GM20000 (cell line): ENCODE results near the gene UBAC2.
"Not testable (repeated sequence)": the region's sequence is repeated elsewhere in the genome, so short reads cannot be mapped to it uniquely, and the experiment has no call there.

ENCODE experiments used
- DNase-seq: peaks from one replicate; pipeline ENCODE4 v3.0.0; 2012; ENCODE audit warnings: low spot score
- TF ChIP-seq, protein P1 (sequence below): IDR thresholded peaks from 2 replicates; pipeline ENCODE4 v1.5.1; 2012; ENCODE audit warnings: mild to moderate bottlenecking, control low read depth; ENCODE audit errors: extremely low read depth, missing control alignments

Gene UBAC2

DNA sequence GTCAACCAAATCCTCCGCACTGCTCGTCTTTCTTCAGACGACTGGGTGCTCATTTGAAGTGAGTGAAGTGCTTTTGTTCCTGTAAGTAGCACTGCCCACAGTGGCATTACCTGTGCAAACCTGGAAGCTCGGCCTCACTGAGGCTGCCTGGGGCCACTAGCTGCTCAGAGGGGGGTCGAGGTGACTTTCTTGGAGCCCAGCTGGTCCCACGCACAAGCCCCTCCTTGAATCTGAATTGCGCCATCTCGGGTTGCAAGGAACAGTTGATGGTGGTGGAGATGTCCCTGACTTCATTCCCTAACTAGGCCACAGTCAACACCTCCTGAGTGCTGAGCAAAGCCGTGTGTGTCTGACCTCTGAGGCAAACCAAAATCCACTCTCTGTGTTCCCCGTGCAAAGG, 185.8 kb downstream of the UBAC2 start:
- TF ChIP-seq, protein P1, sequence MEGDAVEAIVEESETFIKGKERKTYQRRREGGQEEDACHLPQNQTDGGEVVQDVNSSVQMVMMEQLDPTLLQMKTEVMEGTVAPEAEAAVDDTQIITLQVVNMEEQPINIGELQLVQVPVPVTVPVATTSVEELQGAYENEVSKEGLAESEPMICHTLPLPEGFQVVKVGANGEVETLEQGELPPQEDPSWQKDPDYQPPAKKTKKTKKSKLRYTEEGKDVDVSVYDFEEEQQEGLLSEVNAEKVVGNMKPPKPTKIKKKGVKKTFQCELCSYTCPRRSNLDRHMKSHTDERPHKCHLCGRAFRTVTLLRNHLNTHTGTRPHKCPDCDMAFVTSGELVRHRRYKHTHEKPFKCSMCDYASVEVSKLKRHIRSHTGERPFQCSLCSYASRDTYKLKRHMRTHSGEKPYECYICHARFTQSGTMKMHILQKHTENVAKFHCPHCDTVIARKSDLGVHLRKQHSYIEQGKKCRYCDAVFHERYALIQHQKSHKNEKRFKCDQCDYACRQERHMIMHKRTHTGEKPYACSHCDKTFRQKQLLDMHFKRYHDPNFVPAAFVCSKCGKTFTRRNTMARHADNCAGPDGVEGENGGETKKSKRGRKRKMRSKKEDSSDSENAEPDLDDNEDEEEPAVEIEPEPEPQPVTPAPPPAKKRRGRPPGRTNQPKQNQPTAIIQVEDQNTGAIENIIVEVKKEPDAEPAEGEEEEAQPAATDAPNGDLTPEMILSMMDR: no peak
- DNase-seq: no peak

DNA sequence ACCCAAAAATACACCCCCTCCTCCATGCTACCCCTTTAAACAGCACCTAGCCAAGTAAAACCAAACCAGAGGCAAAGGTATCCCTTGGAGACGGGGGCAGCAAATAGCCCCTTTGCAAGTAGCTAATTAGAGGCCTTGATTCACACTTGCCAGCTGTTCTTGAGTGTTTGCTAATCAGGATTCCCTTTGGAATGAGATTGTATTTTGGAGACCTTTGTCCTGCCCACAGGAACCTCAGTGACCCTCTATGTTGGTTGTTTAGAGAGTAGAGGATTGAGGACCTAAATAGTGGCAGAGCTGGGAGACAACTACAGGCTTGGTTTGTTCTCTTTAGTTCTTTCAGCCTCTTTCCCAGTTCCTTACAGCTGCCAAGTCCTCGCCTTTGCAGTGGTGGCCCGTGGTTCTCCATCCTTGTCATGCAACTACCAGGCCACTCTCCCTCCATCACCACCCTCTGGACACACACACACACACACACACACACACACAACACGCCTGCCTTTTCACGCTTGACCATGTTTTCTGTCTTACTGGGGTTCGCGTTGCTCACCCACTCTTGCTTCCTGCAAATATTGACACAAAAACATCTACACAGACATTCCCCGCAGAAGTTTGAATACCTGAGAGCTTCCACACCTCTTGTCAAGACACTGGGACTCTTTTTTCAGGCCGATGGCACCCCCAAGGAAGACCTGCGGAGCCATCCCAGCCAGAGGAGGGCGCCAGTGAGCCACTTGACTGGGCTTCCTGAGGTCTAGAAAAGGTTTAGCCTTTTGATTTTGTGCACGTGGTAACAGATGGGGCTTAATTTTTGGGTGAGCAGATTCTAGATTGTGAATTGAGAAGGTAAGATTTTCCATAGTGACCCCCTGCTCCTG, 186.5 kb downstream of the UBAC2 start:
- TF ChIP-seq, protein P1: peak; percentile 85
- peak; percentile 81 for DNase-seq

DNA sequence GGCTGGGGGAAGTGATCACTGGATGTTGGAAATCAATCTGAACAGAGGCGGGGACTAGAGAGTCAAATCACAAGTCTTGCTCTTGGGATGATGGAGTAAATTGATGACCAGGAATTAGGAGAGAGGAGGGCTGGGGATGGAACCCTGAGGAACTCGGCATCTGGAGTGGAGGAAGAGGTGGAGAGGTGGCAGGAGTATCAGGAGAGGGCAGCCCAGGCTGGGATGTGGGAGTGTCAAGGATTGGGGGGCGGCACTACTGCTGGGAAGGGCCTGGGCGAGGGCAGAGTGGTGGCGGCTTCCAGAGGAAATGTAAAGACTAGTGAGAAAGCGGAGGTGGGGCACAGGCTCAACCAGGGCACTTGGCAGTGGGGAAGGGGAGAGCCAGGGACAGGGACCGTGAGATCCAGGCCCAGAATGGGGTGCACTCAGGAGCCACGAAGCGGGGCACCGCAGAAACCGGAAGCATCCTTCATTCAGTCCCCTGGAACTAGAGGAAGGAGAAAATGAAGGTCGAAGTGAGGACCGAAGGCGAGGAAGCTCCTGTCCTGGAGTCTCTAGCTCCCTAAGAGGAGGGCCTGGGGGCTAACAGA, 187.8 kb downstream of the UBAC2 start:
- TF ChIP-seq, protein P1: no peak
- DNase-seq: no peak

DNA sequence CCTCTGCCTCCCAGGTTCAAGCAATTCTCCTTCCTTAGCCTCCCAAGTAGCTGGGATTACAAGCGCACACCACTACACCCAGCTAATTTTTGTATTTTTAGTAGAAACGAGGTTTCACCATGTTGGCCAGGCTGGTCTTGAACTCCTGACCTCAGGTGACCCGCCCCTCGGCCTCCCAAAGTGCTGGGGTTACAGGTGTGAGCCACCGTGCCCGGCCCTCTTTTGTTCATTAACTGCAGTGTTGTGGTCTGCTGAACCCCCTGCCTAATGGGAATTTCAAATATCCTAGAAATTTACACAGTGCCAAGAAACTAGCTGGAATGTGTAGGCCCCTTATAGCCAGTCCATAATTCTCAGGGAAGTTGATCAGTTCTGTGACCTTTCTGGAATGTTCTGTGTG, 188.4 kb downstream of the UBAC2 start:
- not testable (repeated sequence) for DNase-seq

DNA sequence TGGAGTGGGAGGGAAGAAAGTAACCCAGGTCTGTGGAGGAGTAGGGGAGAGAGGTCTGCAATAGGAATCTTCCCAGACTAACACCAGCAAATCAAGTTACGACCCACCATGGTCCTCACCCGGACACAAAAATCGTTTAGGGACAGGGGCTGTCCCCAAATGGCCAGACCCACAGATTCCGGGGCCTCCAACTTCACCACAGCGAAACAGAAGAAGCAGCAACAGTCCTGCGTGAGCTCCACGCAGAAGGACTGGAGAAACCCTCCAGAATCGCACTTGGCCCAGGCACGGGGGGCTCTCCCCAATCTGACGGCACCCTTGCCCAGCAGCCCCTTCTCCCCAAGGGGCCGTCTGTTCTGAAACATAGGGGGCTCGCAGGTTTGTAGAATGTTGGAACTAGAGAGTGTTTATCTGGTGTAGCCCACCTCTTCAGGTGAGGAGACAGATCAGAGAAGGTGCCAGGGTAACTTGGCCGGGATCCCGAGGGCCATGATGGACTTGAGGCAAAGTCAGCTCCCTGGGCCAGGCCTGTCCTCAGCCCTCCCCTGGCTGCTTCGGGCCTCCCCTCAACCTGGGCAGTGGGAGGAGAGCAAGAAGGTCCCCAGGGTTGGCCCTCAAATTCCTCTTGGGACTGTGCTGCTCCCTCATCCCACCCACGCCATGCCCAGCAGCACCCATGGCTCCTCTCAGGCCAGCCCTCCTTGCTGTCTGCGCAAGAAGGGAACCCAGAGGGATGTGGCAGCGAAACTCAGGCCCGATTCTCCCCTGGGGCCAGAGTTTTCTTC, 189.1 kb downstream of the UBAC2 start:
- peak; percentile 7 for DNase-seq
- TF ChIP-seq, protein P1: no peak

DNA sequence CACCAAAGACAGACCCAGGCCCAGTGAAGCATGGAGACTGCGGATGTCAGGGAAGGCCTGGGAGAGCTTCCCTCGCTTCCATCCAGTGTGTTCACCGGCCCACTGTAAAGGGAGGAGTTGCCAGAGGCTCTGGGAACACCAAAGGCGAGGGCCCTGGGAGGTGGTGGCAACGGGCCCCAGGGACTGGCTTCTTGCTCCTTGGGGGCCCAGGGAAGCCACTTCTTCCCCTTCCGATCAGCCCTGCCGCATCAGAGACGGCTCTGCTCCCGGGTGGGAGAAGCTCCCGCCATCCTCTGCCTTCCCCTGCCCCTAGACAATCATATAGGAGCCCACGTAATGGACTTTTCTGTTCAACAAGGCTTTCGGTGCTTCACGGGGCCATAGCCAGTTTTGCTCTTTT, 189.9 kb downstream of the UBAC2 start:
- no peak for DNase-seq

DNA sequence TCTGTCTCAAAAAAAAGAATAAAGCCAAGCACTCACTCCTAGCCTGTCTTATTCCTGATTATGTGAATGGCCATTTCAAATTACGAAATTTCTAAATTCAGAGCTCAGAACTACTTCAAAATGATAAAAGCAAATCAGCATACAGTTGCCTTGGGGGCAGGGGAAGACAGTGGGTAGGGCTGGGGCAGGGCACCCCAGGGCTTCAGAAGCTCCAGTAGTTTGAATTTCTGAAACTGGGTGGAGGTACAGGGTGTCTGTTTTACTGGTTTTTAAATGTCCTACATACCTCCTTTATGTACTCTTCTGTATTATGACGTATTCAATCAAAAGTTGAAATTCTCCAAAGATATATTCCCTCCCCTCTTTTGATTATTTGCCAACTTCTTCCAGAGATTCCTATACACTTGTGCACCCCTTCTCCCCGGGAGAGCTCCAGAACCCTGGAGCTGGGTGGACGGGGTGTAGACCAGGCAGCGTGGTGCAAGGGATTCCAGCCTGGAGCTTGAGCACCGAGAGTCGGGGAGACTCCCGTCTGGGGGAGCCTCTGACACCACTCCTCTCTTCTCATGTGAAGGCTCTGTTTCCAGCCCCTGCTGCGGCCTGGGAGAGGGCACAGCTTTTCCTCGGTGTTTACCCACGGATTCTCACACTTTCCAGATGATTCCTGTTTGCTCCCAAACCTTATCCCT, 191.3 kb downstream of the UBAC2 start:
- no peak for DNase-seq
- TF ChIP-seq, protein P1: no peak

More for the DNA sequence above, 189.9 kb downstream of the UBAC2 start:
- TF ChIP-seq, protein P1: no peak
